ENCODE results near the gene DERL2.

Gene DERL2

GRCh38 chr17:5514976-5515375 lies 29.0 kb upstream of the DERL2 start:
- H3K4me3 ChIP-seq (ENCODE audit: low read depth, low read length) = no peak overlapping the region
- TF ChIP-seq CTCF (IDR thresholded peaks at IDR 0.05; ENCODE audit: low read depth, low read length, missing control alignments) = no peak
- in situ Hi-C loops (cut with HindIII; ENCODE audit: low sequenced_read_pairs) = no loop called here
- DNase-seq (ENCODE audit: low read depth) = no peak

GRCh38 chr17:5513628-5514027 lies 27.6 kb upstream of the DERL2 start:
- in situ Hi-C loops (cut with HindIII; ENCODE audit: low sequenced_read_pairs) = no loop called here
- no peak for TF ChIP-seq CTCF (IDR thresholded peaks at IDR 0.05; ENCODE audit: low read depth, low read length, missing control alignments)
- H3K4me3 ChIP-seq (ENCODE audit: low read depth, low read length) = no peak overlapping the region
- no peak for DNase-seq (ENCODE audit: low read depth)

GRCh38 chr17:5511401-5512225 lies 25.6 kb upstream of the DERL2 start:
- in situ Hi-C loops (cut with HindIII; ENCODE audit: low sequenced_read_pairs) = no loop called here
- H3K4me3 ChIP-seq (ENCODE audit: low read depth, low read length) = no peak overlapping the region
- no peak for TF ChIP-seq CTCF (IDR thresholded peaks at IDR 0.05; ENCODE audit: low read depth, low read length, missing control alignments)
- no peak for DNase-seq (ENCODE audit: low read depth)

- no peak overlapping the region for H3K4me3 ChIP-seq (ENCODE audit: low read depth, low read length)
- TF ChIP-seq CTCF (IDR thresholded peaks at IDR 0.05; ENCODE audit: low read depth, low read length, missing control alignments) = no peak
- DNase-seq (ENCODE audit: low read depth) = no peak
- in situ Hi-C loops (cut with HindIII; ENCODE audit: low sequenced_read_pairs) = no loop called here
Observed at GRCh38 chr17:5510771-5511170, 24.8 kb upstream of the DERL2 start.

- in situ Hi-C loops (cut with HindIII; ENCODE audit: low sequenced_read_pairs) = no loop called here
- DNase-seq (ENCODE audit: low read depth) = no peak
- no peak for TF ChIP-seq CTCF (IDR thresholded peaks at IDR 0.05; ENCODE audit: low read depth, low read length, missing control alignments)
- no peak overlapping the region for H3K4me3 ChIP-seq (ENCODE audit: low read depth, low read length)
Observed at GRCh38 chr17:5509482-5509881, 23.5 kb upstream of the DERL2 start.

GRCh38 chr17:5508810-5509209 lies 22.8 kb upstream of the DERL2 start:
- in situ Hi-C loops (cut with HindIII; ENCODE audit: low sequenced_read_pairs) = no loop called here

More at GRCh38 chr17:5508810-5509209, 22.8 kb upstream of the DERL2 start:
- peak; percentile 49 for DNase-seq (ENCODE audit: low read depth)
- no peak for TF ChIP-seq CTCF (IDR thresholded peaks at IDR 0.05; ENCODE audit: low read depth, low read length, missing control alignments)
- H3K4me3 ChIP-seq (ENCODE audit: low read depth, low read length) = no peak overlapping the region
